CD4-positive, alpha-beta memory T cell (primary cell): ENCODE measurements around the gene SMTNL1. TPM values are rescaled to one million over a fixed set of nuclear protein-coding genes. Genes with fewer than 3 reads are reported as not detected.

Experiments
- CTCF ChIA-PET: fragments of 350-600 bp; sonication (Branson Sonifier 250); formaldehyde crosslinking; loops from one replicate; lab custom pipeline; 2021; ENCODE audit warnings: inconsistent platforms; ENCODE audit not compliant: partially characterized antibody; lab: Charles Lee
- POLR2A ChIA-PET: fragments of 350-600 bp; sonication (Branson Sonifier 250); formaldehyde crosslinking; loops from one replicate; lab custom pipeline; 2021; ENCODE audit not compliant: partially characterized antibody; lab: Charles Lee
- DNase-seq, 5 donors: peaks; one replicate each; pipeline versions ENCODE4 v3.0.0 to v3.0.0-alpha.2; 2020 to 2022; ENCODE audit warnings: mixed read lengths in 1 of 5
- H3K27ac ChIP-seq: one replicate; pipeline ENCODE4 v1.7.0; 2013; ENCODE audit warnings: low read depth, low read length
- H3K27me3 ChIP-seq: 2 replicates; pipeline ENCODE4 v1.7.0; 2013; ENCODE audit warnings: mild to moderate bottlenecking, low read length, moderate library complexity; ENCODE audit not compliant: insufficient read depth
- H3K36me3 ChIP-seq: 2 replicates; pipeline ENCODE4 v1.7.0; 2013; ENCODE audit warnings: mild to moderate bottlenecking, low read length, moderate library complexity; ENCODE audit not compliant: insufficient read depth
- H3K4me1 ChIP-seq: 2 replicates; pipeline ENCODE4 v1.7.0; 2013; ENCODE audit warnings: mild to moderate bottlenecking, low read length, moderate library complexity; ENCODE audit not compliant: insufficient read depth
- H3K4me3 ChIP-seq, 2 donors: one replicate each; pipeline ENCODE4 v1.7.0; 2013; ENCODE audit warnings: low read length in 2 of 2, mild to moderate bottlenecking in 1 of 2
- H3K9me3 ChIP-seq, 2 donors: one replicate each; pipeline ENCODE4 v1.7.0; 2013; ENCODE audit warnings: low read length in 2 of 2, control low read depth in 1 of 2; ENCODE audit not compliant: control insufficient read depth in 1 of 2
- H3K27ac Mint-ChIP-seq, 7 donors: one replicate each; pipeline ENCODE4 v1.8.0; 2020 to 2021; ENCODE audit warnings: mixed read lengths in 7 of 7, mild to moderate bottlenecking in 6 of 7, inconsistent platforms in 3 of 7, moderate library complexity in 3 of 7
- H3K27me3 Mint-ChIP-seq, 2 donors: one replicate each; pipeline ENCODE4 v1.8.0; 2020 to 2021; ENCODE audit warnings: mixed read lengths in 2 of 2
- H3K36me3 Mint-ChIP-seq, 2 donors: one replicate each; pipeline ENCODE4 v1.8.0; 2020 to 2021; ENCODE audit warnings: mixed read lengths in 2 of 2, inconsistent platforms in 1 of 2, mild to moderate bottlenecking in 1 of 2
- H3K4me1 Mint-ChIP-seq, 4 donors: one replicate each; pipeline ENCODE4 v1.8.0; 2020 to 2021; ENCODE audit warnings: mixed read lengths in 4 of 4, mild to moderate bottlenecking in 1 of 4
- H3K4me3 Mint-ChIP-seq, 8 donors: one replicate each; pipeline ENCODE4 v1.8.0; 2020 to 2021; ENCODE audit warnings: mixed read lengths in 8 of 8, mild to moderate bottlenecking in 7 of 8, moderate library complexity in 6 of 8, inconsistent platforms in 3 of 8
- H3K9me3 Mint-ChIP-seq, 8 donors: one replicate each; pipeline ENCODE4 v1.8.0; 2020 to 2021; ENCODE audit warnings: mixed read lengths in 8 of 8, mild to moderate bottlenecking in 5 of 8, inconsistent platforms in 3 of 8, moderate library complexity in 1 of 8
- intact Hi-C: fragments of 100-400 bp; cut with micrococcal nuclease; formaldehyde crosslinking; loops from one replicate; pipeline ENCODE4 v1.15.1; 2023
- polyA plus RNA-seq, 2 donors: library from polyadenylated mRNA; unstranded; fragments of 300-500 nt; fragmentation: Illumina TruSeq; gene quantifications; one replicate each; pipeline ENCODE4 v1.2.3, GENCODE V29; 2021
- total RNA-seq, 2 experiments: library from RNA; stranded (reverse); gene quantifications; one replicate each; pipeline ENCODE4 v1.2.3, GENCODE V29; 2021

The SMTNL1 gene
- total and polyA plus RNA-seq, 4 experiments from 2014 or later = 0.55 TPM; not detected in 3

DNA sequence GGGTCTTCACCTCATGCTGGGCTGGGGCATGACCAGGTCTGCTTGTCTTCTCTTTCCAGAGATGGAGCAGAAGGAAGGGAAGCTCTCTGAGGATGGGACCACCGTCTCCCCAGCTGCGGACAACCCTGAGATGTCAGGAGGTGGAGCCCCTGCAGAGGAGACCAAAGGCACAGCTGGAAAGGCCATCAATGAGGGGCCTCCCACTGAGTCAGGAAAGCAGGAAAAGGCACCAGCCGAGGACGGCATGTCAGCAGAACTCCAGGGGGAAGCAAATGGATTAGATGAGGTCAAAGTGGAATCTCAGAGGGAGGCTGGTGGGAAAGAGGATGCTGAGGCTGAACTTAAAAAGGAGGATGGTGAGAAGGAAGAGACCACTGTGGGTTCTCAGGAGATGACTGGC, 5.2 kb downstream of the SMTNL1 start:
- peaks cover 3 to 8% of the 10 kb centered on the region in 2 donors for H3K36me3 Mint-ChIP-seq
- Histone ChIP-seq H3K9me3 (no peaks in the 10 kb centered on the region), H3K27me3 (no peaks in the 10 kb centered on the region), H3K27ac (no peak overlapping the region), H3K36me3 (no peaks in the 10 kb centered on the region), H3K4me3 (no peak overlapping the region), H3K4me1 (no peaks in the 10 kb centered on the region)
- H3K4me1 Mint-ChIP-seq = no peaks in the 10 kb centered on the region
- intact Hi-C loops = no loop called here
- ChIA-PET CTCF (interaction anchor here (0.8 kb wide), 1 partner anchor 16 kb away, joined by 3 read pairs; no protein-coding TSS in a partner anchor), POLR2A (no interaction called here)
- peak overlapping the region in 2 of 7 donors; percentile 23 to 40 for H3K27ac Mint-ChIP-seq
- peak overlapping the region in 1 of 8 donors; percentile 12 for H3K4me3 Mint-ChIP-seq
- H3K27me3 Mint-ChIP-seq = no peaks in the 10 kb centered on the region
- DNase-seq = no peak
- H3K9me3 Mint-ChIP-seq = peaks cover 0 to 2% (median 0%) of the 10 kb centered on the region in 8 donors

GRCh38 chr11:57543593-57543992, 6.2 kb downstream of the SMTNL1 start:
- no peaks in the 10 kb centered on the region for H3K27me3 ChIP-seq
- Mint-ChIP-seq H3K36me3 (peaks cover 5 to 11% of the 10 kb centered on the region in 2 donors), H3K4me3 (no peak overlapping the region), H3K4me1 (peaks cover 0 to under 1% (median 0%) of the 10 kb centered on the region in 4 donors), H3K9me3 (peaks cover 0 to 2% (median 0%) of the 10 kb centered on the region in 8 donors), H3K27ac (peak overlapping the region in 1 of 7 donors; percentile 65), H3K27me3 (no peaks in the 10 kb centered on the region)
- H3K36me3 ChIP-seq = no peaks in the 10 kb centered on the region
- intact Hi-C loops = no loop called here
- H3K4me3 ChIP-seq = no peak overlapping the region
- ChIA-PET CTCF (interaction anchor here (1.2 to 2.3 kb wide), 3 partner anchors 12 to 50 kb away, joined by 4 to 7 read pairs (median 5); partner anchors contain the start of gene UBE2L6), POLR2A (interaction anchor here (0.8 kb wide), 1 partner anchor 219 kb away, joined by 3 read pairs; the partner anchor contains the start of gene TNKS1BP1)
- H3K4me1 ChIP-seq = no peaks in the 10 kb centered on the region
- DNase-seq = no peak
- no peak overlapping the region for H3K27ac ChIP-seq
- no peaks in the 10 kb centered on the region for H3K9me3 ChIP-seq

DNA sequence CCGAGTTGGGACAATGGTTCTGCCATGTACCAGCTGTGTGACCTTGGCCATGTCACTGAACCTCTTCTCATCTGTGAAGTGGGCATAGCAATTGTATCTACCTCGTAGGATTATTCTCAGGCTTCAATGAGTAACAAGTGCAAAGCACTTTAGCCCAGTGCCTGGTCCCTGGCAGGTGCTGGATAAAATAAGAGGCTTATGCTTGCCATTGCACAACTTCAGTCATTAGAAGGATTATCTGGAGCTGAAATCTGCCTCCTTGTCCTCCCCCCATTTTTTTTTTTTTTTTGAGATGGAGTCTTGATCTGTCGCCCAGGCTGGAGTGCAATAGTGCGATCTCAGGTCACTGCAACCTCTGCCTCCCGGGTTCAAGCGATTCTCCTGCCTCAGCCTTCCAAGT, 7.2 kb downstream of the SMTNL1 start:
- no peak for DNase-seq
- peaks cover 0 to 2% (median 0%) of the 10 kb centered on the region in 8 donors for H3K9me3 Mint-ChIP-seq
- no peaks in the 10 kb centered on the region for H3K27me3 Mint-ChIP-seq
- intact Hi-C loops = no loop called here
- no peaks in the 10 kb centered on the region for H3K27me3 ChIP-seq
- peaks cover 0 to 2% (median 0%) of the 10 kb centered on the region in 4 donors for H3K4me1 Mint-ChIP-seq
- H3K9me3 ChIP-seq = no peaks in the 10 kb centered on the region
- peaks cover under 1% of the 10 kb centered on the region for H3K36me3 ChIP-seq
- POLR2A ChIA-PET = no interaction called here
- no peaks in the 10 kb centered on the region for H3K4me1 ChIP-seq
- H3K27ac Mint-ChIP-seq = no peak overlapping the region
- H3K27ac ChIP-seq = no peak overlapping the region
- CTCF ChIA-PET = interaction anchor here (1.2 to 2.3 kb wide), 3 partner anchors 13 to 51 kb away, joined by 4 to 7 read pairs (median 5); partner anchors contain the start of gene UBE2L6
- no peak overlapping the region for H3K4me3 Mint-ChIP-seq
- H3K4me3 ChIP-seq = no peak overlapping the region
- peaks cover 6 to 17% of the 10 kb centered on the region in 2 donors for H3K36me3 Mint-ChIP-seq

GRCh38 chr11:57545883-57546282, 8.5 kb downstream of the SMTNL1 start:
- peaks cover 10 to 30% of the 10 kb centered on the region in 2 donors for H3K36me3 Mint-ChIP-seq
- POLR2A ChIA-PET = no interaction called here

DNA sequence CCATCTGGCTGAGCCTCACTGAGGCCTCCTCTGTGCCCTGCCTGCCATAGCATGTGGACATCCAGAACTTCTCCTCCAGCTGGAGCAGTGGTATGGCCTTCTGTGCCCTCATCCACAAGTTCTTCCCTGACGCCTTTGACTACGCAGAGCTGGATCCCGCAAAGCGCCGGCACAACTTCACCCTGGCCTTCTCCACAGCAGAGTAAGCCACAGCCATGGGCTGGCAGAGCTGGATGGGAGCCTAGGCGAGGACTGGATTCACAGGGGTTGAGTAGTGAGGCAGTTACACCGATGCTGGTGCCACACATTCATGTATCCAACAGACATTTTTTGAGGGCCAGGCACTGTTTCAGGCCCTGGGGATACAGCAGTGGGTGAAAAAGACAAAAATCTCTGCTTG, 9.1 kb downstream of the SMTNL1 start:
- ChIA-PET CTCF (interaction anchor here (1.6 to 3.0 kb wide), 4 partner anchors 20 to 98 kb away, joined by 6 to 8 read pairs (median 8); partner anchors contain the start of gene UBE2L6), POLR2A (no interaction called here)
- H3K27ac ChIP-seq = no peak overlapping the region
- peaks cover 16% of the 10 kb centered on the region for H3K36me3 ChIP-seq
- no peaks in the 10 kb centered on the region for H3K27me3 Mint-ChIP-seq
- H3K4me1 ChIP-seq = no peaks in the 10 kb centered on the region
- H3K9me3 Mint-ChIP-seq = peaks cover 0 to 2% (median 0%) of the 10 kb centered on the region in 8 donors
- H3K27ac Mint-ChIP-seq = peak overlapping the region in 1 of 7 donors; percentile 41
- DNase-seq = no peak
- H3K27me3 ChIP-seq = no peaks in the 10 kb centered on the region
- H3K4me3 Mint-ChIP-seq = no peak overlapping the region
- no peak overlapping the region for H3K4me3 ChIP-seq
- no peaks in the 10 kb centered on the region for H3K9me3 ChIP-seq
- peaks cover 10 to 31% of the 10 kb centered on the region in 2 donors for H3K36me3 Mint-ChIP-seq
- intact Hi-C loops = no loop called here
- H3K4me1 Mint-ChIP-seq = peaks cover 0 to 2% (median 0%) of the 10 kb centered on the region in 4 donors

More at GRCh38 chr11:57545883-57546282, 8.5 kb downstream of the SMTNL1 start:
- H3K27ac ChIP-seq = no peak overlapping the region
- intact Hi-C loops = no loop called here
- Mint-ChIP-seq H3K27me3 (no peaks in the 10 kb centered on the region), H3K4me1 (peaks cover 0 to 2% (median 0%) of the 10 kb centered on the region in 4 donors), H3K27ac (no peak overlapping the region), H3K4me3 (no peak overlapping the region), H3K9me3 (peaks cover 0 to 2% (median 0%) of the 10 kb centered on the region in 8 donors)
- no peaks in the 10 kb centered on the region for H3K27me3 ChIP-seq
- H3K36me3 ChIP-seq = peaks cover 14% of the 10 kb centered on the region
- no peaks in the 10 kb centered on the region for H3K4me1 ChIP-seq
- CTCF ChIA-PET = interaction anchor here (3.0 kb wide), 1 partner anchor 53 kb away, joined by 8 read pairs; no protein-coding TSS in a partner anchor
- H3K4me3 ChIP-seq = no peak overlapping the region
- no peak for DNase-seq
- no peaks in the 10 kb centered on the region for H3K9me3 ChIP-seq

DNA sequence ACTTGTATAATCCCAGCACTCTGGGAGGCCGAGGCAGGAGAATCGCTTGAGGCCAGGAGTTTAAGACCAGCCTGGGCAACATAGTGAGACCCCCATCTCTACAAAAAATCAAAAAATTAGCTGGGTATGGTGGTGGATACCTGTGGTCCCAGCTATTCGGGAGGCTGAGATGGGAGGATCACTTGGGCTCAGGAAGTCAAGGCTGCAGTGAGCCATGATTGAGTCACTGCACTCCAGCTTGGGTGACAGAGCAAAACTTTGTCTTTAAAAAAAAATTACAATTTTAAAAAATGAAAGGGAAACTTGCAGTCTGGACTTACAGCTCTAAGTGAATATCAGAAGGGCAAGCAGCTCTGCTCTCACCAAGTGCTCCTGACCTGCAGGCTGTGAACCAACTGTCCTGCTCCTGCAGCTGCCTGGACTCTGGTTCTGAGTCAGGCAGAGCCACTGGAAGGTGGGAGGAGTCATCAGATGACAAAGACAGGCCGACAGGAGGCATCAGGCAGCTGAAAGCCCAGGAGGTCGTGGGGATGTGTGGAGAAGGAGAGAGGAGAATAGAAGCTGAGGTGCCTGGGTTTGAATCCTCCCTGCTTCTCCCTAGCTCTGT, 9.6 kb downstream of the SMTNL1 start:
- no peak overlapping the region for H3K4me3 Mint-ChIP-seq
- H3K9me3 Mint-ChIP-seq = peaks cover 0 to 2% (median 0%) of the 10 kb centered on the region in 8 donors
- peak overlapping the region in 4 of 7 donors; percentile 25 to 68 (median 58) for H3K27ac Mint-ChIP-seq
- H3K36me3 Mint-ChIP-seq = peaks cover 10 to 36% of the 10 kb centered on the region in 2 donors
- DNase-seq = no peak
- no peak overlapping the region for H3K27ac ChIP-seq
- H3K27me3 ChIP-seq = no peaks in the 10 kb centered on the region
- CTCF ChIA-PET = interaction anchor here (1.6 to 3.0 kb wide), 4 partner anchors 20 to 97 kb away, joined by 6 to 8 read pairs (median 8); partner anchors contain the start of gene UBE2L6
- H3K27me3 Mint-ChIP-seq = no peaks in the 10 kb centered on the region
- H3K36me3 ChIP-seq = peaks cover 21% of the 10 kb centered on the region
- H3K4me1 ChIP-seq = no peaks in the 10 kb centered on the region
- POLR2A ChIA-PET = no interaction called here
- H3K9me3 ChIP-seq = no peaks in the 10 kb centered on the region
- intact Hi-C loops = no loop called here
- no peak overlapping the region for H3K4me3 ChIP-seq
- peaks cover 0 to 2% (median 0%) of the 10 kb centered on the region in 4 donors for H3K4me1 Mint-ChIP-seq

DNA sequence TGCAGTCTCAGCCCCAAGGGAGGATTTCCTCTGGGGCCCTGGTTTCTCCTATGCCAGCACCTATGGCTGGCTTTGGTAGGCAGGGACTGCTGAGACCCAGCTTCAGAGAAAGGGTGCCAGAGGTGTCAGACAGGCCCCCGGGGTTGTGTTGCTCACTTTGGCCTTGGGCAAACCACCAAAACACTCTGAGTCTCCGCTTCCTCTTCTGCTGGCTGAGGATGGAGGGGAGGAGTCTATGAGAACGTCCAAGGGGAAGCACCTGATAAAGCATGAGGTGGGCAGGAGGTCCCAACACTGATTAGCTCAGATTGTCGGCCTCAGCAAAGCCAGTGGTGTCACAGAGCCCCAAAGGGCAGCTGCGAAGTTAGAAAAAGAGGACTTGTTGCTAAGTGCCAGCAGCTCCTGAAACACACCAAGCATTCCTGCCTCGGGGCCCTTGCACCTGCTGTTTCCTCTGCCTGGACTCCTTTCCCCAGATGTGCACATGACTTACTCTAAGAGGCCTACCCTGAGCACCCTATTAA, 10.5 kb downstream of the SMTNL1 start:
- Mint-ChIP-seq H3K27ac (peak overlapping the region in 1 of 7 donors; percentile 52), H3K4me1 (peaks cover 0 to 2% (median 0%) of the 10 kb centered on the region in 4 donors), H3K27me3 (no peaks in the 10 kb centered on the region), H3K4me3 (no peak overlapping the region), H3K9me3 (peaks cover 0 to 1% (median 0%) of the 10 kb centered on the region in 8 donors), H3K36me3 (peaks cover 16 to 46% of the 10 kb centered on the region in 2 donors)
- POLR2A ChIA-PET = no interaction called here
- no peaks in the 10 kb centered on the region for H3K9me3 ChIP-seq
- H3K27me3 ChIP-seq = no peaks in the 10 kb centered on the region
- no peaks in the 10 kb centered on the region for H3K4me1 ChIP-seq
- H3K36me3 ChIP-seq = peaks cover 30% of the 10 kb centered on the region
- intact Hi-C loops = no loop called here
- H3K4me3 ChIP-seq = no peak overlapping the region
- no peak overlapping the region for H3K27ac ChIP-seq
- CTCF ChIA-PET = interaction anchor here (0.5 to 3.0 kb wide), 7 partner anchors 14 to 253 kb away, joined by 3 to 8 read pairs (median 6); partner anchors contain the start of gene UBE2L6
- no peak for DNase-seq
